HepG2 (cell line): ENCODE results near the gene METTL5. TPM values are rescaled to one million over a fixed set of nuclear protein-coding genes. Genes with fewer than 3 reads are reported as not detected.

Experiments
- ATAC-seq: fragments of 200-7000 bp; cut with Tn5 transposase; 3 replicates; pipeline ENCODE4 v1.9.1; 2020; ENCODE audit warnings: mild to moderate bottlenecking, moderate library complexity
- BruUV-seq: library from RNA; stranded (reverse); fragments of 400-500 nt; replicated peaks from 2 replicates; lab custom pipeline; 2021; lab: Mats Ljungman, UMichigan
- CTCF ChIA-PET: fragments of 300-600 bp; formaldehyde crosslinking; extraction: SDS; loops from one replicate; lab custom pipeline; 2021; ENCODE audit warnings: low total read pairs, inconsistent platforms, low intra/inter-chr PET ratio; lab: Yijun Ruan, JAX
- POLR2A ChIA-PET: fragments of 350-600 bp; sonication (Branson Sonifier 250); formaldehyde crosslinking; loops from one replicate; lab custom pipeline; 2020; ENCODE audit warnings: antibody characterized with exemption, inconsistent platforms; lab: Yijun Ruan, JAX
- DNase-seq: peaks from one replicate; pipeline ENCODE4 v3.0.0-alpha.2; 2015; ENCODE audit warnings: low spot score
- FAIRE-seq: peaks from 3 replicates; lab custom pipeline; 2011; peaks lifted over from hg19 to GRCh38; lab: Jason Lieb, UNC
- H2AFZ ChIP-seq: one replicate; pipeline ENCODE4 v1.6.1; 2011; ENCODE audit warnings: low read length, inconsistent platforms
- H3K27ac ChIP-seq: fragments of 300-600 bp; 3 replicates; pipeline ENCODE4 v1.8.0; 2011; ENCODE audit warnings: mixed run types, mild to moderate bottlenecking, mixed read lengths, low read length, inconsistent platforms; ENCODE audit not compliant: insufficient read depth; ENCODE audit errors: extremely low read length
- H3K27me3 ChIP-seq, 2 experiments: fragments of 200-600 bp in 1 of 2; 2 replicates in 1 of 2; 3 replicates in 1 of 2; pipeline versions ENCODE4 v1.6.0 to v1.8.0; 2011; ENCODE audit warnings: low read length in 2 of 2, mild to moderate bottlenecking in 2 of 2, moderate library complexity in 2 of 2, inconsistent platforms in 1 of 2; ENCODE audit not compliant: insufficient read depth in 2 of 2, control insufficient read depth in 1 of 2
- H3K36me3 ChIP-seq, 2 experiments: fragments of 200-600 bp in 1 of 2; replicated peaks in 1 of 2; 2 replicates in 1 of 2; 3 replicates in 1 of 2; pipeline versions ENCODE4 v1.5.1 to v1.8.0; 2011; ENCODE audit warnings: low read length in 2 of 2, inconsistent platforms in 1 of 2; ENCODE audit not compliant: insufficient read depth in 2 of 2, control insufficient read depth in 1 of 2
- H3K4me1 ChIP-seq: 2 replicates; pipeline ENCODE4 v1.5.1; 2012; ENCODE audit warnings: low read length, inconsistent platforms; ENCODE audit not compliant: insufficient read depth
- H3K4me2 ChIP-seq: 2 replicates; pipeline ENCODE4 v1.6.0; 2011; ENCODE audit warnings: low read depth, low read length, inconsistent platforms
- H3K4me3 ChIP-seq, 3 experiments: fragments of 200-600 bp in 1 of 3; sonication (generic), shearing (Covaris generic) in 1 of 3; replicated peaks in 1 of 3; 2 replicates each; pipeline ENCODE4 v1.5.1; 2011 to 2016; ENCODE audit warnings: low read length in 3 of 3, inconsistent platforms in 2 of 3, low read depth in 2 of 3, mild to moderate bottlenecking in 2 of 3, control low read depth in 1 of 3, mixed read lengths in 1 of 3; ENCODE audit not compliant: insufficient read depth in 1 of 3
- H3K79me2 ChIP-seq: one replicate; pipeline ENCODE4 v1.6.1; 2011; ENCODE audit warnings: low read length, inconsistent platforms; ENCODE audit not compliant: insufficient read depth
- H3K9ac ChIP-seq: 2 replicates; pipeline ENCODE4 v1.6.0; 2011; ENCODE audit warnings: mild to moderate bottlenecking, low read depth, low read length, inconsistent platforms; ENCODE audit not compliant: insufficient read depth
- H3K9me3 ChIP-seq: 2 replicates; pipeline ENCODE4 v1.5.1; 2012; ENCODE audit warnings: mild to moderate bottlenecking, low read length
- H4K20me1 ChIP-seq: 2 replicates; pipeline ENCODE4 v1.6.0; 2011; ENCODE audit warnings: inconsistent platforms, mild to moderate bottlenecking, low read length, moderate library complexity; ENCODE audit not compliant: insufficient read depth
- ATRX ChIP-seq: sonication (generic); formaldehyde crosslinking; IDR thresholded peaks from 2 replicates; pipeline ENCODE4 v1.4.0; 2020; ENCODE audit warnings: missing genetic modification reagents, borderline replicate concordance
- BRD4 ChIP-seq: sonication (generic); formaldehyde crosslinking; IDR thresholded peaks from 2 replicates; pipeline ENCODE4 v1.4.0; 2020; ENCODE audit warnings: missing genetic modification reagents
- DNMT1 ChIP-seq: sonication (generic); formaldehyde crosslinking; IDR thresholded peaks from 2 replicates; pipeline ENCODE4 v1.5.1; 2020; ENCODE audit warnings: mild to moderate bottlenecking, missing genetic modification reagents
- ETV5 ChIP-seq: IDR thresholded peaks from 2 replicates; pipeline ENCODE4 v1.6.1; 2018; ENCODE audit warnings: missing biosample characterization, missing genetic modification reagents, inconsistent platforms, borderline replicate concordance
- TCF12 ChIP-seq, 2 experiments: fragments of 450-650 bp in 1 of 2; sonication (generic) in 1 of 2; formaldehyde crosslinking in 1 of 2; IDR thresholded peaks; 2 replicates each; pipeline versions ENCODE4 v1.6.1 to v1.8.0; 2017 to 2022; ENCODE audit warnings: antibody characterized with exemption in 1 of 2, mild to moderate bottlenecking in 1 of 2, missing genetic modification reagents in 1 of 2, moderate library complexity in 1 of 2
- ZBTB7B ChIP-seq: sonication (generic); formaldehyde crosslinking; IDR thresholded peaks from 2 replicates; pipeline ENCODE4 v1.4.0; 2020; ENCODE audit warnings: missing genetic modification reagents
- ZNF121 ChIP-seq: sonication (generic); formaldehyde crosslinking; IDR thresholded peaks from 2 replicates; pipeline ENCODE4 v1.5.0; 2020; ENCODE audit warnings: mild to moderate bottlenecking, missing genetic modification reagents
- ZNF296 ChIP-seq: sonication (generic); formaldehyde crosslinking; conservative IDR thresholded peaks from 2 replicates; pipeline ENCODE4 v1.5.0; 2020; ENCODE audit warnings: mild to moderate bottlenecking, missing genetic modification reagents
- ZNF558 ChIP-seq: sonication (generic); formaldehyde crosslinking; IDR thresholded peaks from 2 replicates; pipeline ENCODE4 v1.9.0; 2022; ENCODE audit warnings: mild to moderate bottlenecking, missing genetic modification reagents, borderline replicate concordance
- WGBS: methylation state at CpG from one replicate; pipeline ENCODE4 v1.1.6; 2017; ENCODE audit warnings: low lambda C conversion rate; 5-methylcytosine and 5-hydroxymethylcytosine counted together
- in situ Hi-C: cut with HindIII; loops from 2 replicates; pipeline ENCODE4 v1.10.0; 2017; ENCODE audit warnings: low pct_unique_long_range_greater_than_20kb; ENCODE audit not compliant: extremely low pct_ligation_motif_present
- intact Hi-C: fragments of 100-400 bp; cut with micrococcal nuclease; formaldehyde crosslinking; loops from one replicate; pipeline ENCODE4 v1.10.0; 2022; ENCODE audit not compliant: unreplicated experiment
- polyA plus RNA-seq, 8 experiments: library from polyadenylated mRNA; depleted of rRNA in 3 of 8; stranded (reverse) in 7 of 8; unstranded in 1 of 8; fragments of >200 nt; fragmentation: Illumina TruSeq in 4 of 8; extraction: Trizol in 4 of 8; gene quantifications; 2 replicates each; pipeline versions ENCODE4 v1.2.1 to v1.2.3, GENCODE V29; 2011 to 2016; ENCODE audit warnings: low read depth in 4 of 8, missing spikeins in 1 of 8, mixed read lengths in 1 of 8; ENCODE audit not compliant: insufficient read depth in 1 of 8
- total RNA-seq, 5 experiments: library from RNA; depleted of rRNA; stranded (reverse); fragments of >200 nt; fragmentation: Illumina TruSeq; extraction: Trizol; gene quantifications; 2 replicates each; pipeline ENCODE4 v1.2.3, GENCODE V29; 2016; ENCODE audit warnings: low read depth in 1 of 5
- TF ChIP-seq, protein P1 (sequence below): sonication (generic); formaldehyde crosslinking; IDR thresholded peaks from 2 replicates; pipeline ENCODE4 v1.5.1; 2020; ENCODE audit warnings: missing genetic modification reagents, mild to moderate bottlenecking, borderline replicate concordance
- TF ChIP-seq, protein P2 (sequence below): sonication (generic); formaldehyde crosslinking; conservative IDR thresholded peaks from 2 replicates; pipeline ENCODE4 v1.4.0; 2020; ENCODE audit warnings: missing genetic modification reagents
- TF ChIP-seq, protein P3 (sequence below): sonication (generic); formaldehyde crosslinking; IDR thresholded peaks from 2 replicates; pipeline ENCODE4 v1.4.0; 2020; ENCODE audit warnings: missing genetic modification reagents, low read depth, mild to moderate bottlenecking, borderline replicate concordance

Gene METTL5
- total and polyA plus RNA-seq, 2 of the 13 experiments (the other 11 are each of a cell fraction or from before 2014, with no cell fraction given), result 50.7 to 95.1 TPM

DNA sequence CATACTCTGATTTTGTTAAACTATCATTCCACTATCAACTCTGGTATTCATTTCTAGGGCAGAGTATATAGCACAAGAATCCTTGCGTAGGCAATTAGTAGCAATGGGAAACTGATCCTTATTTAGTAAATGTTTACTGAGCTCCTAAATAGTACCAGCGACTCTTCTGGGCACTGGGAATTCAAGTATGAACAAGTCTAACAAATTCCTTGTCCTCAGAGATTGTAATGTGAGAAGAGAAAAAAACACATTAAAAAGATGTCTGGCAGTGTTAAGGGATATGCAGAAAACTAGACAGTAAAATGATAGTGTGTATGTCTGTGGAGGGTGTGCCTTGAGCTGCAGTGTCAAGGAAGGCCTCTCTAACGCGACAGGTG is 721 bp downstream of the METTL5 start (continued):
- no peak for TF ChIP-seq BRD4 (CRISPR knock-in tag)

DNA sequence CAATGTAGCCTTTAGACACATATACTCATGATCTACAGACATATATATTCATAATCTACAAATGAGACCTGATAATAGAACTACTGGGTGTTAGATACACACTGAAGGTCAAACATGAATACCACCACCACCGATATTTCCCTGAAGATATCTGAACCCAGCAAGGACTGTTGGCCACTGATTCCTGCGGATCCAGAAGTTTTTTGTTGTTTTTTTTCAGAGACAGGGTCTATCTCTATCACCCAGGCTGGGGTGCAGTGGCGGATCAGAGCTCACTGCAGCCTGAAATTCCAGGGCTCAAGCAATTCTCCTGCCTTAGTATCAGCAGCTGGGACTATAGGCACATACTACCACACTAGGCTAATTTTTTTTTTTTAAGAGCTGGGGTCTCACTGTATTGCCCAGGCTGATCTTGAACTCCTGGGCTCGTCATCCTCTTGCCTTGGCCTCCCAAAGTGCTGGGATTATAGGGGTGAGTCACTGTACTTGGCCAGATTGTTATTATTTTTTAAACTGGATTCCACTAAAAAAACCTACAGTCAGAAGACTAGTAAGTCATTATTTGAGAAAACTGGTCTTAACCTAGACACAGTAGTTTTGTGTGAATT is 1.8 kb downstream of the METTL5 start:
- Histone ChIP-seq H3K36me3 (peaks cover 6 to 23% of the 10 kb centered on the region in 2 experiments; a peak in 4 of 5 replicates), H3K79me2 (peaks cover 34% of the 10 kb centered on the region), H3K27me3 (no peaks in the 10 kb centered on the region; a peak in 1 of 5 replicates), H3K27ac (no peak overlapping the region), H3K9ac (peak overlapping the region; percentile 88; the same call in 1 of the 2 replicates), H4K20me1 (peaks cover under 1% of the 10 kb centered on the region), H3K4me3 (peak overlapping the region in 2 of 3 experiments; percentile 86 to 88; a peak in 3 of 6 replicates), H3K9me3 (no peaks in the 10 kb centered on the region), H2AFZ (no peak overlapping the region), H3K4me2 (peak overlapping the region; percentile 94), H3K4me1 (peaks cover 46% of the 10 kb centered on the region)
- CTCF ChIA-PET, result no interaction called here
- DNase-seq (no peak), FAIRE-seq (no peak), ATAC-seq (no peak)
- peak; percentile 90 for TF ChIP-seq ZNF121
- no peak for TF ChIP-seq TCF12 (IDR thresholded peaks at IDR 0.05)
- TF ChIP-seq TCF12 (CRISPR knock-in tag; IDR thresholded peaks at IDR 0.05), result no peak
- no TSS peak for BruUV-seq
- POLR2A ChIA-PET, result interaction anchor here (0.7 kb wide), 1 partner anchor 10 kb away, joined by 3 read pairs; no protein-coding TSS in a partner anchor
- 84% methylated on average over 4 of the region's 4 CpGs for WGBS
- in situ Hi-C loops, result no loop called here
- intact Hi-C loops, result no loop called here

DNA sequence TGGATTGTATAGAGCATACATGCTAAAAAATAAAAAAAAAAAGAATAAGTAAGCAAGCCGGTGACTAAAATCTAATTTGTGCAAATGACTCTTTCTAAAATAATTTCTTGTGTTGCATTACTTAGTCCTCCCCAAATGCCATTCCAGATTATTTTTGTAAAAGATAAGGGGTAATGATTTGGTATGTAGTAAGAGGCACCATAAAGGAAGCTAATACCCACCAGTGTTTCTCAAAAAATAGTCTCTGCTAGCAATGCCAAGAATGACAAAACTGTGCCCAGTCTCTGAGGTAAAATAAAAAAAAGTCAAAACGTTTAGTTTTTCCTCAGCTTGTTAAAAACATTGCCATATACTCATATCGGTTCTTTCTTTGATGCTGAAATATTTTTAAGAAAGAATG is 2.7 kb downstream of the METTL5 start:
- intact Hi-C loops (no loop called here), in situ Hi-C loops (no loop called here)
- H4K20me1 ChIP-seq, result no peaks in the 10 kb centered on the region; the same call in 1 of the 2 replicates
- DNase-seq (no peak), FAIRE-seq (no peak), ATAC-seq (no peak)
- no peak overlapping the region for H3K4me3 ChIP-seq
- H3K27ac ChIP-seq, result no peak overlapping the region
- no TSS peak for BruUV-seq
- 82% methylated on average over 3 of the region's 3 CpGs for WGBS
- ChIA-PET CTCF (no interaction called here), POLR2A (interaction anchor here (1.2 kb wide), 1 partner anchor 23 kb away, joined by 3 read pairs; the partner anchor contains the start of gene SSB)
- peaks cover 32% of the 10 kb centered on the region for H3K79me2 ChIP-seq
- H3K4me2 ChIP-seq, result peak overlapping the region; percentile 94
- H3K4me1 ChIP-seq, result peaks cover 46% of the 10 kb centered on the region
- H3K9ac ChIP-seq, result no peak overlapping the region
- no peak overlapping the region for H2AFZ ChIP-seq
- no peaks in the 10 kb centered on the region for H3K9me3 ChIP-seq
- H3K27me3 ChIP-seq, result no peaks in the 10 kb centered on the region; a peak in 1 of 5 replicates
- H3K36me3 ChIP-seq, result peaks cover 6 to 25% of the 10 kb centered on the region in 2 experiments; a peak in 4 of 5 replicates
- no peak for TF ChIP-seq ZNF558 (CRISPR knock-in tag)
- TF ChIP-seq, protein P1, sequence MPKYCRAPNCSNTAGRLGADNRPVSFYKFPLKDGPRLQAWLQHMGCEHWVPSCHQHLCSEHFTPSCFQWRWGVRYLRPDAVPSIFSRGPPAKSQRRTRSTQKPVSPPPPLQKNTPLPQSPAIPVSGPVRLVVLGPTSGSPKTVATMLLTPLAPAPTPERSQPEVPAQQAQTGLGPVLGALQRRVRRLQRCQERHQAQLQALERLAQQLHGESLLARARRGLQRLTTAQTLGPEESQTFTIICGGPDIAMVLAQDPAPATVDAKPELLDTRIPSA (CRISPR knock-in tag), result no peak
- no peak for TF ChIP-seq ETV5 (CRISPR knock-in tag)
- TF ChIP-seq ZBTB7B (CRISPR knock-in tag), result no peak
- TF ChIP-seq, protein P2, sequence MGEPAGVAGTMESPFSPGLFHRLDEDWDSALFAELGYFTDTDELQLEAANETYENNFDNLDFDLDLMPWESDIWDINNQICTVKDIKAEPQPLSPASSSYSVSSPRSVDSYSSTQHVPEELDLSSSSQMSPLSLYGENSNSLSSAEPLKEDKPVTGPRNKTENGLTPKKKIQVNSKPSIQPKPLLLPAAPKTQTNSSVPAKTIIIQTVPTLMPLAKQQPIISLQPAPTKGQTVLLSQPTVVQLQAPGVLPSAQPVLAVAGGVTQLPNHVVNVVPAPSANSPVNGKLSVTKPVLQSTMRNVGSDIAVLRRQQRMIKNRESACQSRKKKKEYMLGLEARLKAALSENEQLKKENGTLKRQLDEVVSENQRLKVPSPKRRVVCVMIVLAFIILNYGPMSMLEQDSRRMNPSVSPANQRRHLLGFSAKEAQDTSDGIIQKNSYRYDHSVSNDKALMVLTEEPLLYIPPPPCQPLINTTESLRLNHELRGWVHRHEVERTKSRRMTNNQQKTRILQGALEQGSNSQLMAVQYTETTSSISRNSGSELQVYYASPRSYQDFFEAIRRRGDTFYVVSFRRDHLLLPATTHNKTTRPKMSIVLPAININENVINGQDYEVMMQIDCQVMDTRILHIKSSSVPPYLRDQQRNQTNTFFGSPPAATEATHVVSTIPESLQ (CRISPR knock-in tag), result no peak
- TF ChIP-seq DNMT1 (CRISPR knock-in tag), result no peak
- TF ChIP-seq, protein P3, sequence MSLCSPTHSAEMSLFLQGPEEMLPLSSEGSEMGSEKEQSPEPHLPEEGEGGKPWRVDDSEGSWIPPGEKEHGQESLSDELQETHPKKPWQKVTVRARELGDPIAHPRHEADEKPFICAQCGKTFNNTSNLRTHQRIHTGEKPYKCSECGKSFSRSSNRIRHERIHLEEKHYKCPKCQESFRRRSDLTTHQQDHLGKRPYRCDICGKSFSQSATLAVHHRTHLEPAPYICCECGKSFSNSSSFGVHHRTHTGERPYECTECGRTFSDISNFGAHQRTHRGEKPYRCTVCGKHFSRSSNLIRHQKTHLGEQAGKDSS (CRISPR knock-in tag), result no peak
- TF ChIP-seq ATRX (CRISPR knock-in tag), result no peak
- TF ChIP-seq ZNF296, result no peak
